IPS DF 4.7 (cell line): ENCODE data around the gene FOXK2.

Source experiments
- DNase-seq: peaks from one replicate; pipeline ENCODE4 v3.0.0-alpha.2; 2013; ENCODE audit warnings: low spot score; ENCODE audit errors: extremely low read depth

Gene FOXK2

GRCh38 chr17:82518826-82519810 is at the start of gene FOXK2:
FOXK2 (plus strand) TSS chr17:82519732; CDS start chr17:82519889, 157 bp downstream.
- DNase-seq, result no peak

GRCh38 chr17:82470065-82470464 is 49.5 kb upstream of the FOXK2 start:
- no peak for DNase-seq

DNA sequence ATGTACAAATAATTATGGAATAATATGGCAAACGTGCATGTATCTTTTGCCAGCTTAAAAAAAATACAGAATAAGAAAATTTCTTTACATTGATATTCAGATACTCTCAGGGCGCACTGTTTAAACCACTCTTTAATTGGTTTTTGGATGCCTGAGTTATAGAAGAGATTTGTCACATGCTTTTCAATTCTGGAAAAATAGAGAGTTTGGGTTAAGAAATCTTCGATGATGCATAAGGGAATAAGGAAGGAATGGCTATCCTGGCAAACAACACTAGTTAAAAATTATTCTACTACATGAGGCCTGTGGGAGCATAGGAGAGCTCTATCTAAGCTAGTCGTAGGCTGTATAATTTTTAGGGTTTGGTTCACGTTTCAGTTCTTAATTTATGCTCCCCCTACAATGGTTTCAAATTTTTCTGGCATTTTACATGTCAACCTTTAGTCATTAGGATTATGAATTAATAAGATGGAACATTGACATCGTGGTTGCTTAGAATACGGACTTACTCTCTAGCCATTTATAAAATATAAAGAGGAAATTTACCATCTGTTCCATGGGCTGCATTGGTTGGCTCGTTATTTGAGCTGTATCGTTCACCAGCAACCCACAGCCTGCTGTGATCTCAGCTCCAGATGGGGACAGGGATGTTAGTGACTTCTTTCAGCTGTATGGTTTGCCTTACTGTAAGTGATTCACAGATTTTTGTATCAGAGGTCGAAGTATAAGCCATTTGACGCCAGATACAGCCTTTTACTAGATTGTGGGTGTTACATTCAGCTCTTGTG is 45.1 kb upstream of the FOXK2 start:
- no peak for DNase-seq

DNA sequence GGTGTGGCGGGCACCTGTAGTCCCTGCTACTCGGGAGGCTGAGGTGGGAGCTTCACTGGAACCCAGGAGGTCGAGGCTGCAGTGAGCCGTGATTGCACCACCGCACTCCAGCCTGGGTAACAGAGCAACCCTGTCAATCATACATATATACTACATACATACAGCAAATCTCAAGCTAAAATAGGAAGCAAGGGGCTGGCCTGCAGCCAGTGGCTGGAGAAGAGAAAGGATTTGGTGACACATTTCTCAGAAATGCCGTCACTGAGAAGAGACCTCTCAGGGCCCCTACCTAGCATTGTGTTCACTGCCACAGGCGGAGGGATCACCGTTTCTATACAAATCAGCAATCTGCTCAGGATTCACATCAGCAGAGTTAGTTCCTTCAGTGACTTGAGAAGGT is 44.1 kb upstream of the FOXK2 start:
- DNase-seq, result no peak

GRCh38 chr17:82477934-82478333 is 41.6 kb upstream of the FOXK2 start:
- no peak for DNase-seq

GRCh38 chr17:82479602-82480001 is 39.9 kb upstream of the FOXK2 start:
- no peak for DNase-seq

GRCh38 chr17:82480318-82480717 is 39.2 kb upstream of the FOXK2 start:
- DNase-seq, result no peak

- DNase-seq, result no peak
Measured at GRCh38 chr17:82483204-82483660, 36.3 kb upstream of the FOXK2 start.

DNA sequence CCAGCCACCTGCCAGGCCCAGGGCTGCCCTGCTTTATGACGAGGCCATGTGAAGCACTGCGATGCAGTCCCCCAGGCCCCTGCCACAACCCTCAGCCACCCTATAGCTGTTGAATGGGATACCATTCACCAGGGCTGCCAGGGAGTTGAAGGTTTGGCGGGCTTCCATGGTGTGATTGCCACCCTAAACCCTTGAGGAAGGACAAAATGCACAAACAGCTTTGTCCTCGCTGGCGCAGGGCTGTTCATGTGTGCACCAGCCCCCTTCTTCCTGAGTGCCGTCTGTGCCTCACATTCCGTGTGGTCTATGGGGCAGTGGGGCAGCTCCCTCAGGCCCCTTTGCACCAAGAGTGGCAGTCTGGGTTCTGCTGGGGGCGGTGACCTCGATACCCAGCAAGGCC is 35.7 kb upstream of the FOXK2 start:
- DNase-seq, result no peak

DNA sequence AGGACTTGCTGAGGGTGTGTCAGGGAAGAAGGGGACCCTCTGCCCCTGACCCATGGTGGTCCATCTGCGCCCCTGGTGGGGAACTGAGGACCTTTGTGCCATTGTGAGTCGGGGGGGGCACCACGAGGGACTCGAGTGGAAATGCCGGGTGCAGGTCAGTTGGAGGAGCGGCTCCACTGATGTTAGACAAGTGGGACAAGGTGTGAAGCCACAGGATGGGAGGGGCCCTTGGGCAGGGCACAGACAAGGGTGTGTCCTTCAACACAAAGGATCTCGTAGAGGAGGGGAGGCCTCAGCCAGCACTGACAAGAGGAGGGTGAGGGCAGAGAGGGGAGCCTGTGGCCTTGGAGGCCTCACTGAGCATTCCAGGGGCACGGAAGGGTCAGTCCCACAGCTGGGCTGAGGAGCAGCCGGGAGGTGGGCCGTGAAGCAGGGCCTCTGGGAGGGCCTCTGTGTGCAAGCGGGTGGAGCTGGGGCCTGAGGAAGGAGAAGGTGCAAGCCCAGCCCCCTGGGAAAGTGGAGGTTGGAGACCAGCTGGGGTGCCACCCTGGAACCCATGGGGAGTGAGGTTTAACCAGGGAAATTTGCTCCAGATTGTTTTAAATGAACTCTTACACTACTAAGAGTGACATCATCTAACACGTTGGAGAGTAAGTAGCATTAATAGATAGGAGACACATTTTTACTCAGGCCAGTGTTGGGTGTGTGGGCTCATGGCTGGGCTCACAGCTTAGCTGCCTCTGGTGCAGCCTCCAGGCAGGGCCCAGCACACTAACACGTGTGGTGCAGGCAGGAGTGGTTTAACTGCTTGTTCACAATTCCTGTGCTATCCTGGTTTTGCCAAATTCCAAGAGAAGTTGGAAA is 33.1 kb upstream of the FOXK2 start:
- no peak for DNase-seq

GRCh38 chr17:82487910-82488309 is 31.6 kb upstream of the FOXK2 start:
- no peak for DNase-seq

GRCh38 chr17:82489117-82489516 is 30.4 kb upstream of the FOXK2 start:
- DNase-seq, result no peak

- no peak for DNase-seq
Measured at GRCh38 chr17:82489851-82490511, 29.6 kb upstream of the FOXK2 start.

DNA sequence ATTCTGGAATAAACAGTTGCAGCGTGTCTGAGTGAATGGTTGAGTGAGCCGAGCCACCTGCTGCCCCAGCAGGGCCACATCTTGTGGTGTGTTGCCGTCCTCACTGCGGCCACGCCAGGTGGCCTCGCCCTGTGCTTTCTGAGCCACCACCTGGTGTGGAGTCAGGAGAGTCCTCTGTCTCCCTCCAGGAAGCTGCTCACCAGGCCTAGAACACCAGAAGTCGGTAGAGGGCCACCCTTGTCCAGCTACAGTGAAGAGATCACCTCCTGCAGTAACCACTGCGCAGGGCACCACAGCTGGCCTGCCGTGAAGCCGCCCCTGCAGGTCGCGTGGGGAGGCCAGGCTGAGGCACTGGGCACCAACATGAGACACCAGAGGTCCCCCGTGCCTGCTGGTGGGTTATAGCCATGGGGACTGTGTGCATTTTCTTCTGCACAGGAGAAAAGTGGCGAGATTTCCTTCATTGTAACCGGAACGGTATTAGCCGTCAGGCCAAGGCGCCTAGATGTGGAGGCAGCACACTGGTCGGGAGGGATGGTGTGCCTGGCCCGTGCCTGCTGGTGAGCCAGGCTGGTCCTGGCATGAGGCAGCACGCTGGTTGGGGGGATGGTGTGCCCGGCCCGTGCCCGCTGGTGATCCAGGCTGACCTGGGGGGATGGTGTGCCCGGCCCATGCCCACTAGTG is 28.9 kb upstream of the FOXK2 start:
- no peak for DNase-seq

DNA sequence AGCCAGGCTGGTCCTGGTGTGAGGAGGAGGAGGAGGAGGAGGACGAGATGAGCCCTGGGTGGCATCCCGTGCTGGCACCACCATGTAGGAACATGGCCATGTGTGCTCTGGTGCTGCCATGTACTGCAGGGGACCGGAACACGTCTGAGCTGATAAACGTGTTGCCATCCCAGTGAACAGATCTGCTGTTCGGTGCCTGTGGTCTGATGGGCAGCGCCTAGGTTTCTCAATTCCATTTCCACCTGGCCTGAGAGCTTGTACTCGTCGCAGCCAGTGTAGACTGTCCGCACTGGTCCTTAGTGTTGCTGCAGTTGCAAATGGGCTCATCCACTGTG is 28.4 kb upstream of the FOXK2 start:
- no peak for DNase-seq

GRCh38 chr17:82491533-82491932 is 28.0 kb upstream of the FOXK2 start:
- no peak for DNase-seq

- no peak for DNase-seq
Measured at GRCh38 chr17:82492643-82493225, 26.8 kb upstream of the FOXK2 start.

GRCh38 chr17:82493226-82493781 is 26.2 kb upstream of the FOXK2 start:
- DNase-seq, result no peak

GRCh38 chr17:82494236-82495055 is 25.1 kb upstream of the FOXK2 start:
- DNase-seq, result peak; percentile 82
